Stimulated activated CD8-positive, alpha-beta memory T cell treated with anti-CD3 and anti-CD28 coated beads, Interleukin-12 subunit alpha, Interleukin-12 subunit beta, amount 100 ng/mL, for 4 hours (primary cell): ENCODE data around the gene OR56A4.

ENCODE experiments used
- DNase-seq: peaks from one replicate; pipeline ENCODE4 v3.0.0-alpha.2; 2020; ENCODE audit warnings: low read depth

OR56A4 gene

GRCh38 chr11:6006846-6007245, at the start of gene OR56A4:
Gene OR56A4 (minus strand): TSS chr11:6006946. CDS start chr11:6002992, 3,954 bp downstream.
- no peak for DNase-seq

GRCh38 chr11:6055569-6055968, 48.8 kb upstream of the OR56A4 start:
- no peak for DNase-seq

GRCh38 chr11:6052374-6052773, 45.6 kb upstream of the OR56A4 start:
- DNase-seq, result no peak

DNA sequence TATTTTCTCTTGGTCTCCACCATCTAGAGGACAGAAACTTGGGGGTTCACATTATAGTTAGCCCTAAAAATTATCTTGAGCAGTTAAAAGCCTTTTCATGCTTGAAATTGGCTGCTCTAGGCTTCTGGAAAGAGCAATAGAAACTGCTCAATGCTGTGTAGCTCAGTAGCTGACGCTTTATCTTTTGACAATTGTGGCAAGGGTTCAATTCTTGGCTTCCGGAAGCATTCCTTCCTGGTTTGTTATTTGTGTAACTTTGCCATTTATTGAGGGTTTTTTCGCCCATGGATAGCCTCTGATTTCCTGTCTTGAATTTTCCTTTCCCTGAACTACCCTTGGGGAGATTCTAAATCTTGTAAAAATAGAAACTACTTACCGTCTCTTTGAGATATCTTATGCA, 34.1 kb upstream of the OR56A4 start:
- DNase-seq, result no peak

GRCh38 chr11:6030708-6031405, 24.1 kb upstream of the OR56A4 start, which contains the start of gene OR56A1:
Gene OR56A1 (minus strand): TSS chr11:6030758. CDS start chr11:6027692, 3,066 bp downstream.
- no peak for DNase-seq

DNA sequence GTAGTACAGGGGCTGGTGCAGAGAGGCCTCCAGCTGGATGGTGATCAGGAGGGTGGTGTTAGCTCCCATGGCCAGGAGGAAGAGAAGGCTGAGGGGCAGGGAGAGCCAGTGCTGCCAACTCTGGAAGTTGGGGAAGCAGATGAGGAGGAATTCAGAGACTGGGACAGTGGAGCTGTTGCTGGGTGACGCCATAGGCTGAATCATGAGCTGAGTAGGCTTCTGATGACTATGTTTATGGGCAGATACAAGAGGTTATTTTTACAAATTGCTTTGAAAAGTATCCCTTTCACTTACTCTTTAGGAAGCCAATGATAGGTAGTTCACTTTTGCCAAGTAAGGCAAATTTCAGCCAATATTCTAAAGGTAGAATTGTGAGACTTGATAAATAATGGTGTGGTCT, 20.8 kb upstream of the OR56A4 start:
- no peak for DNase-seq

- no peak for DNase-seq
Measured at GRCh38 chr11:6025056-6025455, 18.3 kb upstream of the OR56A4 start.

DNA sequence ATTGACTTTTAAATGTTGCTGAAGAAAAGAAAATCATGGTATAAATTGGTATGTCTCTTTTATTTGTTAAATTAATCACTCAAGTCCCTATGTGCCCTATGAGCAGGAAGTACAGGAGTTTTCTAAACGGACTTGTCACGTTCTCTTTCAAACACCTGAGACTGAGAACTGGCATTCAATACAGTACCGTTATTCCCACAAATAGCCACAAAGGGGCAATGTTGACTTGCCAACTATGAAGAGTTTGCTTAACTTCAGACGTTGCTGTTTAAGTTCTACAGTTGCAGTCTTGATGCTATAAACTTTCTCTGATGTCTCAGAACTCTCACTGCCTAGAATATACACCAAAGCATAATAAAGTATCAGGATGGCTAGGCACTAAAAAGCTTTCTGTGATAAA, 16.2 kb upstream of the OR56A4 start:
- no peak for DNase-seq

DNA sequence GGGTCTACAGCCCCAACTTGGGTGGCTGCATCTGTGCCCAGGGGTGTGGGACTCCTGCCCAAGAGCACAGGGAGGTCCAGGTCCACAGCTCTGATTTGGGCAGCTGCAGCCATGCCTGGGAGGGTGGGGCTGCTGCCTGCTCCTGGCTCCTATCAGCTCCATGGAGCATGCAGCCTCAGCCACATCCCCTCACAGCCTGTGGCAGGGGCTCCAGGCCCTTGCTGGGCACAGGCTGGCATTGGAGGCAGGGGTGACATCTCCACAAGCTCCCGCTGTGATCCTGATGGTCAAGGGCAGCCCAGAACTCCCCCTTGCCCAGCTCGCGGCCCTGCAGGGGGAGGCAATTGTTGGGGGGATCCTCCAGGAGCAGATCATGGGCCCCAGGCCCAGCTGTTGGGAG, 6.3 kb upstream of the OR56A4 start:
- no peak for DNase-seq

DNA sequence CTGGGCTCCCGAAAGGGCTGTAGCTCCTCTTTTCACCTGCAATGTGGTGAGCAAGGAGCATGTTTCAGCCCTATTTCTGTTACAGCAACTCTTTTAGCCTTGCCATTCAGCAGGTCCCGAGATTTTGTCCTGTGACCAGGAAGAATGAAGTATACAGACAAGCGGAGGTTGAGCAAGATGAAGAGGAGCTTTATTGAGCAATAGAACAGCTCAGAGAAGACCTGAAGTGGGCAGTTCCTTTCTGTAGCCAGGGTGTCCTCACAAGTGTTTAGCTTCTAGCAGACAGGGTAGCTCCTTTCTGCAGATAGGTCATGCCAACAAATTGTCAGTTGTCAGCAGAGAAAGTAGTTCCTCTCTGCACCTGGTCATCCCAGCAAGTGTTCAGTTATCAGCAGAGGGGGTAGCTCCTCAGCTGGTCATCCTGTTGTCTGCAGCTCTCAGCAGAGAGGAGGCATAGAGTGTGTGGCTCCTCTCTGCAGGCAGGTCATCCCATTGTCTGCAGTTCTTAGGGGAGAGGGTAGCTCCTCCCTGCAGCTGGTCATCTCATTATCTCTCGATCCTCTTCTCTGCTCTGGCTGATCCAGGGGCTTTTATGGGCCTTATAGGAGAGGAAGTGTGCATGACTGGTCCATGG, 5.4 kb upstream of the OR56A4 start:
- no peak for DNase-seq

GRCh38 chr11:6006395-6006794, 351 bp downstream of the OR56A4 start:
- no peak for DNase-seq

- no peak for DNase-seq
Measured at GRCh38 chr11:6002202-6002699, 4.5 kb downstream of the OR56A4 start.

- DNase-seq, result no peak
Measured at GRCh38 chr11:5994791-5995190, 12.0 kb downstream of the OR56A4 start.

DNA sequence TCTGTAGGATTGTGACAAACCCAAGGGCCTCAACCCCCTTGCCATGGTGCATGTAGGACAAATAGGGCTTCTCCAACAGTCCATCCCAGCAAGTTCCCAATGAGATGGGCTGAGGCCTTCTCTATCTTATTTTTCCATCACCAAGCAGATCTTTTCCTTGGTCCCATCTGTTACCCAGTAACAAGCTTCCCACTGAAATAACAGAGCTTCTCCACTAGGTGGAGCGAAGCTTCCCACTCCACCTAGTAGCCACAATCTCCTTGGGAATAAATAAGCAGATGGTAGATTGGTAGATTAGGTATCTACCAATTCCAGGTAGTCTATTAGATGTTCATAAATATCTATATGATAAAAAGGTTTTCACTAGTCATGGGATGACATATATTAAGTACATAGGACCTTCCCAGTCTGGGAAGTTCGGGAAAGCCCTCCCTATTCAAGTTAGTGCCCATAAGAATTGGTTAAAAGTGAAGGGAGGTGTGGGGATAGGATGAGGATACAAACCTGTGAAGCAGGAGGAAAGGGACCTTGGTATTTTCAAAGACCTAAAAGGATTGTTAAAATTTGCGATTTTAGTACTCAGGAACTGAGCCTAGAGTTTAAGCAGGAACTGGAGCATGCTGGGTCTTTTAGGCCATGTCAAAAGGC, 14.0 kb downstream of the OR56A4 start:
- DNase-seq, result no peak

DNA sequence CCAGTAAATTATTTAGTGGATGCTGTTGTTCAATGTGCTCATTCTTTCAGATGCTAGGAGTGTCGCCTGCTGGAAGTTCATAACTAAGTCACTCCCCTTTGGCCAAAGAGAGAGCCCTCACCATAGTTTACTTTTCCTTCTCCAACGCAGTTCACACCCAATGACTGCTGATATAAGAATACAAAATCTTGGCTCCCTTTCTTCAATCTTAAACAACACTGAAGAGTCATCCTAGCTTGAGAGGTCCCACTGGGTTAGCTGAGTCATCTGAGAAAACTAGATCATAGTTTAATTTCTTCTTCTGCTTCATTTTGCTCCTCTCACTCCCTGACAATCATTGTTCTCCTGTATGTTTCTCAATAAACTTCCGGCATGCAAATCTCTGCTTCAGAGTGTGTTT, 14.6 kb downstream of the OR56A4 start:
- no peak for DNase-seq

GRCh38 chr11:5989203-5989602, 17.5 kb downstream of the OR56A4 start:
- DNase-seq, result no peak

DNA sequence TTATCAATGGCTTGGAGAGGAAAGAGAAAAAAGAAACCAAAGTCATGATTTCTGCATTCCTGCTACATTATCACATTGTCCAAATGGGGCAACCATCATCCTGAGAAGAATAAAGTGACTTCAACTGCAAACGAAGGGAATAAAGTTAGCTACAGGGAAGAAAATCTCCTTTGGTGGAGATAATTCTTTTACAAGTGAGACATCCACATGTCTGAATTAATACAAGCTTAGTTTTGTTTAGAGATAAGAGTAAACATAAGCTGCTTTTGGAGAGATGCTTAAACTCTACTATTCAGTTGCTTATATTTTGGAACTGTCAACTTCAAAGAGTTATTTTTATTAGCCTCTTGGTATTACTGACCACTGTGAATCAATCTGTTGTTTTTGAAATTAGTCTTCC, 19.9 kb downstream of the OR56A4 start, which contains the start of gene OR52L1:
TSS of gene OR52L1 (minus strand) at position 101 of the 400 bp plus-strand sequence. CDS start at position 46, 55 bp downstream.
- DNase-seq, result no peak

DNA sequence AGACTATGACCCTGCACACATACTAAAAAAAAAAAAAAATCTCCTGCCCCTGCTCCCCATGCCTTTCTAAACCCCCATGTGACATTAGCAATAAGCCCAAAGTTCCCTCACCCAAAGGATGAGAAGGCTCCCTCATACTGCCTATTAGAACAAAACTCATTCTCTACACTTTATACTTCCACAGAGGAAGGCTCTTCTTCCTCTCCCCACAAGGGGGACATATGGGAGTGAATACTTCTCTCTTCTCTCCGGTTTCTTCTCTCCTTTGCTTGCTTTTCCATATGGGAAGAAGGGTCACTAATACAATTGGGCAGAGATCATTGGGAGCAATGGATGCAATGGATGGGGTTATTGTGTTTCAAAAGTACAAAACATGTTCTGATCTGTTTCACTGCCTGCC, 23.3 kb downstream of the OR56A4 start:
- no peak for DNase-seq

- no peak for DNase-seq
Measured at GRCh38 chr11:5973530-5973929, 33.2 kb downstream of the OR56A4 start.

- DNase-seq, result no peak
Measured at GRCh38 chr11:5968394-5968793, 38.4 kb downstream of the OR56A4 start, which contains the start of gene OR56A5. Gene OR56A5 (minus strand): TSS chr11:5968494. CDS start chr11:5968494, 0 bp downstream.

- DNase-seq, result no peak
Measured at GRCh38 chr11:5967708-5968107, 39.0 kb downstream of the OR56A4 start.

DNA sequence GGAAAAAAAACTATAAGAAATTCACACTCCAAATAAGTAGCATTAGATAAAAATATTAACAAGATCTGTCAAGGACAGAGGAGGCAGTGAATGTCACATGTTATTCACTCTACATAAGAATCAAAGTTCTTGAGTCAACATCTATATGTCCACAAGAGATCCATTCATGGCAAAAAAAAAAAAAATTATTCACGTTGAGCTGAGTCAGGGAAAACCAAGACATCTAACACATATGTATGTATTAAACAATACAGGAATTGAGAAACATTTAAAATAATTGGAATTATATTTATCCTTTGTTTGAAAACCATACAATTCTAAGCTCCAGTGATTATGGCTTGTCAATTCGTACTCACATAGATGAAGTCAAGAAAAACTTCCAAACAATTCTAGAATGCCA, 39.8 kb downstream of the OR56A4 start:
- DNase-seq, result no peak
